Neural progenitor cell (in vitro differentiated cells): ENCODE results near the gene KRTAP10-4.

Source experiments
- EZH2 ChIP-seq: fragments of 200-600 bp; sonication (generic); IDR thresholded peaks from 2 replicates; pipeline ENCODE4 v1.6.1; 2017; ENCODE audit warnings: antibody characterized with exemption, mild to moderate bottlenecking, moderate library complexity
- TF ChIP-seq, protein P1 (sequence below): fragments of 200-600 bp; sonication (generic); IDR thresholded peaks from 2 replicates; pipeline ENCODE4 v1.5.1; 2017; ENCODE audit warnings: antibody characterized with exemption, mild to moderate bottlenecking

DNA sequence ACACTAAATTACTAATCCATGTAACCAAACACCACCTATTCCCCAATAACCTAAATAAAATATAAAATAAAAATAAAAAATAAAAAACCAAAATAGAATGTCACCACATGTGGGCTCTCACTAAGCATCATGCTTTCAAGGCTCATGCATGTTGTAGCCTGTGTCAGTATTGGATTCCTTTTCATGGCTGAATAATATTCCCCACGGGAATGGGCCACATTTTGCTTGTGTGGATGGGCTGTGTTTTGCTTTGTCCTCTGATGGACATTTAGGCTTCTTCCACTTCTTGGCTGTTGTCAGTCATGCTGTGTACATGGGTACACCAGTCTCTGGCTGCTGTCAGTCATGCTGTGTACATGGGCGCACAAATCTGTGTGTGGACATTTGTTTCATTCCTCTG is 15.6 kb downstream of the KRTAP10-4 start:
- TF ChIP-seq, protein P1, sequence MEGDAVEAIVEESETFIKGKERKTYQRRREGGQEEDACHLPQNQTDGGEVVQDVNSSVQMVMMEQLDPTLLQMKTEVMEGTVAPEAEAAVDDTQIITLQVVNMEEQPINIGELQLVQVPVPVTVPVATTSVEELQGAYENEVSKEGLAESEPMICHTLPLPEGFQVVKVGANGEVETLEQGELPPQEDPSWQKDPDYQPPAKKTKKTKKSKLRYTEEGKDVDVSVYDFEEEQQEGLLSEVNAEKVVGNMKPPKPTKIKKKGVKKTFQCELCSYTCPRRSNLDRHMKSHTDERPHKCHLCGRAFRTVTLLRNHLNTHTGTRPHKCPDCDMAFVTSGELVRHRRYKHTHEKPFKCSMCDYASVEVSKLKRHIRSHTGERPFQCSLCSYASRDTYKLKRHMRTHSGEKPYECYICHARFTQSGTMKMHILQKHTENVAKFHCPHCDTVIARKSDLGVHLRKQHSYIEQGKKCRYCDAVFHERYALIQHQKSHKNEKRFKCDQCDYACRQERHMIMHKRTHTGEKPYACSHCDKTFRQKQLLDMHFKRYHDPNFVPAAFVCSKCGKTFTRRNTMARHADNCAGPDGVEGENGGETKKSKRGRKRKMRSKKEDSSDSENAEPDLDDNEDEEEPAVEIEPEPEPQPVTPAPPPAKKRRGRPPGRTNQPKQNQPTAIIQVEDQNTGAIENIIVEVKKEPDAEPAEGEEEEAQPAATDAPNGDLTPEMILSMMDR: no peak
- no peak for TF ChIP-seq EZH2
